H1 (cell line): ENCODE measurements around the gene RAD51B. TPM values are rescaled to one million over a fixed set of nuclear protein-coding genes. Genes with fewer than 3 reads are reported as not detected.

Source experiments
- CTCF ChIA-PET: fragments of 300-600 bp; sonication (Branson Sonifier 250); formaldehyde crosslinking; loops from one replicate; lab custom pipeline; 2021; ENCODE audit not compliant: partially characterized antibody; lab: Charles Lee
- POLR2A ChIA-PET: fragments of 300-600 bp; sonication (Branson Sonifier 250); formaldehyde crosslinking; loops from one replicate; lab custom pipeline; 2021; ENCODE audit warnings: inconsistent platforms; ENCODE audit not compliant: partially characterized antibody; lab: Charles Lee
- DNase-seq, 2 experiments: peaks; one replicate each; pipeline versions ENCODE4 v3.0.0 to v3.0.0-alpha.2; 2010 to 2022; ENCODE audit warnings: low spot score in 2 of 2, low read depth in 1 of 2, mixed read lengths in 1 of 2
- FAIRE-seq: peaks from 2 replicates; lab custom pipeline; 2011; peaks lifted over from hg19 to GRCh38; lab: Jason Lieb, UNC
- H2AFZ ChIP-seq: 2 replicates; pipeline ENCODE4 v1.8.1; 2012; ENCODE audit warnings: low read length, inconsistent platforms
- H2AK5ac ChIP-seq: 2 replicates; pipeline ENCODE4 v1.6.1; 2013; ENCODE audit warnings: low read depth, low read length
- H2BK120ac ChIP-seq: replicated peaks from 2 replicates; pipeline ENCODE3; 2013; ENCODE audit warnings: low read depth, low read length, inconsistent platforms
- H2BK12ac ChIP-seq: 2 replicates; pipeline ENCODE4 v1.6.1; 2013; ENCODE audit warnings: low read depth, low read length
- H2BK15ac ChIP-seq: 2 replicates; pipeline ENCODE4 v1.6.1; 2013; ENCODE audit warnings: low read length
- H2BK20ac ChIP-seq: 2 replicates; pipeline ENCODE4 v1.6.1; 2013; ENCODE audit warnings: low read length
- H2BK5ac ChIP-seq: 2 replicates; pipeline ENCODE4 v1.6.1; 2013; ENCODE audit warnings: low read depth, low read length
- H3K14ac ChIP-seq: 2 replicates; pipeline ENCODE4 v1.6.1; 2013; ENCODE audit warnings: inconsistent platforms; ENCODE audit not compliant: insufficient read length
- H3K18ac ChIP-seq: 2 replicates; pipeline ENCODE4 v1.6.1; 2013; ENCODE audit warnings: low read length; ENCODE audit errors: extremely low read depth
- H3K23ac ChIP-seq: 2 replicates; pipeline ENCODE4 v1.6.1; 2013; ENCODE audit warnings: inconsistent platforms; ENCODE audit not compliant: insufficient read length
- H3K23me2 ChIP-seq: 2 replicates; pipeline ENCODE4 v1.6.1; 2013; ENCODE audit warnings: low read depth, low read length
- H3K27ac ChIP-seq: 2 replicates; pipeline ENCODE4 v1.6.1; 2011; ENCODE audit warnings: low read depth, low read length, inconsistent platforms
- H3K27me3 ChIP-seq, 4 experiments: replicated peaks in 1 of 4; 1 replicate in 1 of 4; 2 replicates in 3 of 4; pipeline versions ENCODE4 v1.6.1 to v1.8.1; 2011 to 2013; ENCODE audit warnings: low read length in 3 of 4, mild to moderate bottlenecking in 3 of 4, inconsistent platforms in 2 of 4, mixed read lengths in 2 of 4, moderate library complexity in 1 of 4; ENCODE audit not compliant: control insufficient read depth in 3 of 4, insufficient read depth in 3 of 4; ENCODE audit errors: extremely low read depth in 1 of 4
- H3K36me3 ChIP-seq, 4 experiments: 2 replicates each; pipeline versions ENCODE4 v1.6.1 to v1.8.1; 2011 to 2013; ENCODE audit warnings: mild to moderate bottlenecking in 4 of 4, low read length in 3 of 4, moderate library complexity in 2 of 4, control low read depth in 1 of 4, inconsistent platforms in 1 of 4; ENCODE audit not compliant: insufficient read depth in 4 of 4, control insufficient read depth in 2 of 4
- H3K4ac ChIP-seq: replicated peaks from 2 replicates; pipeline ENCODE3; 2013; ENCODE audit warnings: low read length, low read depth, mixed read lengths, inconsistent platforms; ENCODE audit not compliant: insufficient read length
- H3K4me1 ChIP-seq, 4 experiments: replicated peaks in 1 of 4; 1 replicate in 1 of 4; 2 replicates in 3 of 4; pipeline versions ENCODE4 v1.6.1 to v1.8.1; 2011 to 2013; ENCODE audit warnings: low read length in 3 of 4, inconsistent platforms in 2 of 4, mixed read lengths in 1 of 4; ENCODE audit not compliant: insufficient read depth in 4 of 4, control insufficient read depth in 3 of 4
- H3K4me2 ChIP-seq, 2 experiments: 2 replicates each; pipeline versions ENCODE4 v1.6.1 to v1.8.1; 2011 to 2013; ENCODE audit warnings: low read depth in 2 of 2, low read length in 2 of 2, control low read depth in 1 of 2, inconsistent platforms in 1 of 2, mild to moderate bottlenecking in 1 of 2; ENCODE audit not compliant: insufficient read depth in 1 of 2
- H3K4me3 ChIP-seq, 4 experiments: fragments of 200-600, 300-600 bp in 1 of 4; sonication (generic), shearing (Covaris generic), sonication (Bioruptor Twin) in 1 of 4; 2 replicates each; pipeline versions ENCODE4 v1.5.1 to v1.8.1; 2011 to 2016; ENCODE audit warnings: low read length in 4 of 4, low read depth in 3 of 4, control low read depth in 2 of 4, inconsistent platforms in 2 of 4, mild to moderate bottlenecking in 2 of 4, mixed read lengths in 1 of 4, moderate library complexity in 1 of 4; ENCODE audit not compliant: insufficient read depth in 2 of 4; ENCODE audit errors: extremely low read depth in 1 of 4
- H3K56ac ChIP-seq: replicated peaks from 2 replicates; pipeline ENCODE3; 2013; ENCODE audit warnings: low read depth, mild to moderate bottlenecking, mixed read lengths, low read length, inconsistent platforms; ENCODE audit not compliant: insufficient read length
- H3K79me1 ChIP-seq: 2 replicates; pipeline ENCODE4 v1.6.1; 2013; ENCODE audit warnings: low read depth, low read length, control low read depth
- H3K79me2 ChIP-seq, 2 experiments: 2 replicates each; pipeline versions ENCODE4 v1.6.1 to v1.8.1; 2012 to 2013; ENCODE audit warnings: low read length in 2 of 2, mild to moderate bottlenecking in 2 of 2, inconsistent platforms in 1 of 2; ENCODE audit not compliant: insufficient read depth in 2 of 2, control insufficient read depth in 1 of 2
- H3K9ac ChIP-seq, 4 experiments: replicated peaks in 1 of 4; 1 replicate in 1 of 4; 2 replicates in 3 of 4; pipeline versions ENCODE4 v1.6.1 to v1.8.1; 2011 to 2013; ENCODE audit warnings: low read depth in 3 of 4, low read length in 3 of 4, control low read depth in 2 of 4, mild to moderate bottlenecking in 2 of 4, moderate library complexity in 2 of 4, inconsistent platforms in 1 of 4; ENCODE audit errors: extremely low read depth in 1 of 4
- H3K9me3 ChIP-seq, 2 experiments: 2 replicates each; pipeline versions ENCODE4 v1.6.1 to v1.8.1; 2012 to 2013; ENCODE audit warnings: mild to moderate bottlenecking in 2 of 2, moderate library complexity in 2 of 2, control low read depth in 1 of 2, inconsistent platforms in 1 of 2, low read depth in 1 of 2, low read length in 1 of 2, mixed read lengths in 1 of 2; ENCODE audit not compliant: insufficient read depth in 2 of 2
- H4K20me1 ChIP-seq, 2 experiments: replicated peaks in 1 of 2; 2 replicates each; pipeline versions ENCODE3 to v1.8.1; 2011 to 2013; ENCODE audit warnings: inconsistent platforms in 2 of 2, low read length in 2 of 2, mild to moderate bottlenecking in 1 of 2; ENCODE audit not compliant: insufficient read depth in 2 of 2, control insufficient read depth in 1 of 2
- H4K5ac ChIP-seq: 2 replicates; pipeline ENCODE4 v1.6.1; 2013; ENCODE audit warnings: low read length, low read depth, mixed read lengths, inconsistent platforms; ENCODE audit not compliant: insufficient read length
- H4K8ac ChIP-seq: 2 replicates; pipeline ENCODE4 v1.8.0; 2013; ENCODE audit warnings: mild to moderate bottlenecking, moderate library complexity, low read length, inconsistent platforms; ENCODE audit not compliant: insufficient read depth; ENCODE audit errors: extremely low read depth
- H4K91ac ChIP-seq: replicated peaks from 2 replicates; pipeline ENCODE3; 2013; ENCODE audit warnings: low read length, mixed read lengths, inconsistent platforms; ENCODE audit not compliant: insufficient read length
- ASH2L ChIP-seq: fragments of 200-600, 300-600 bp; sonication (generic); IDR thresholded peaks from one replicate; pipeline ENCODE4 v1.7.1; 2017; ENCODE audit warnings: low read length
- CBX5 ChIP-seq: fragments of 300-800, 300-1000 bp; sonication (generic); IDR thresholded peaks from 2 replicates; pipeline ENCODE4 v1.7.1; 2016; ENCODE audit warnings: antibody characterized with exemption, low read length, low read depth
- CHD1 ChIP-seq: IDR thresholded peaks from 2 replicates; pipeline ENCODE4 v1.6.1; 2012; ENCODE audit warnings: low read depth, low read length, improper control_type of control experiment
- CHD2 ChIP-seq: IDR thresholded peaks from 2 replicates; pipeline ENCODE4 v1.6.1; 2012; ENCODE audit warnings: low read length, improper control_type of control experiment
- CTBP2 ChIP-seq: IDR thresholded peaks from 2 replicates; pipeline ENCODE4 v1.7.0; 2011; ENCODE audit warnings: borderline replicate concordance, mild to moderate bottlenecking, moderate library complexity, mixed read lengths, low read length; ENCODE audit not compliant: insufficient read depth, insufficient read length
- SIX5 ChIP-seq: IDR thresholded peaks from 2 replicates; pipeline ENCODE4 v1.6.1; 2011; ENCODE audit warnings: mild to moderate bottlenecking, low read depth, low read length
- TBP ChIP-seq: IDR thresholded peaks from 2 replicates; pipeline ENCODE4 v1.6.1; 2011; ENCODE audit warnings: low read depth, low read length, improper control_type of control experiment
- TCF12 ChIP-seq: IDR thresholded peaks from 2 replicates; pipeline ENCODE4 v1.6.1; 2011; ENCODE audit warnings: low read depth, mild to moderate bottlenecking, low read length
- WGBS, 2 experiments: shearing (Covaris generic) in 1 of 2; methylation state at CpG; one replicate each; pipeline versions ENCODE4 v1.1.6 to v1.1.7; 2013 to 2015; ENCODE audit warnings: low lambda C conversion rate in 2 of 2, mixed read lengths in 2 of 2, inconsistent platforms in 1 of 2, low coverage in 1 of 2, missing lambda C conversion rate in 1 of 2; ENCODE audit not compliant: insufficient replicate concordance in 2 of 2, insufficient coverage in 1 of 2, insufficient read length in 1 of 2; ENCODE audit errors: extremely low coverage in 1 of 2, missing lambda C conversion rate in 1 of 2; 5-methylcytosine and 5-hydroxymethylcytosine counted together
- polyA plus RNA-seq, 7 experiments: library from polyadenylated mRNA; depleted of rRNA in 3 of 7; stranded (reverse) in 5 of 7; unstranded in 2 of 7; fragments of >200 nt in 5 of 7; fragments of 200-250 nt in 2 of 7; gene quantifications; 1 replicate in 5 of 7; 2 replicates in 1 of 7; 4 replicates in 1 of 7; pipeline versions ENCODE4 v1.2.1 to v1.2.3, GENCODE V29; 2011 to 2013; ENCODE audit warnings: missing spikeins in 2 of 7, mixed read lengths in 2 of 7
- total RNA-seq: library from RNA; stranded (reverse); fragmentation: NEBNext Ultra II Directional; extraction: Animal tissue kit (Norgen Biotek cat#: 25700); gene quantifications from 2 replicates; pipeline ENCODE4 v1.2.1, GENCODE V29; 2021
- TF ChIP-seq, protein P1 (sequence below), 3 experiments: IDR thresholded peaks; 1 replicate in 2 of 3; 2 replicates in 1 of 3; pipeline versions ENCODE4 v1.5.1 to v1.6.1; 2011; ENCODE audit warnings: low read length in 3 of 3, mild to moderate bottlenecking in 3 of 3, inconsistent platforms in 2 of 3, low read depth in 1 of 3, moderate library complexity in 1 of 3; ENCODE audit not compliant: insufficient read depth in 1 of 3; ENCODE audit errors: control extremely low read depth in 1 of 3
- TF ChIP-seq, protein P2 (sequence below): IDR thresholded peaks from 2 replicates; pipeline ENCODE4 v1.6.1; 2012; ENCODE audit warnings: inconsistent platforms

Gene RAD51B
- total and polyA plus RNA-seq, 2 of the 8 experiments (the other 6 are each of a cell fraction or from before 2014, with no cell fraction given): 3.9 to 14.9 TPM

DNA sequence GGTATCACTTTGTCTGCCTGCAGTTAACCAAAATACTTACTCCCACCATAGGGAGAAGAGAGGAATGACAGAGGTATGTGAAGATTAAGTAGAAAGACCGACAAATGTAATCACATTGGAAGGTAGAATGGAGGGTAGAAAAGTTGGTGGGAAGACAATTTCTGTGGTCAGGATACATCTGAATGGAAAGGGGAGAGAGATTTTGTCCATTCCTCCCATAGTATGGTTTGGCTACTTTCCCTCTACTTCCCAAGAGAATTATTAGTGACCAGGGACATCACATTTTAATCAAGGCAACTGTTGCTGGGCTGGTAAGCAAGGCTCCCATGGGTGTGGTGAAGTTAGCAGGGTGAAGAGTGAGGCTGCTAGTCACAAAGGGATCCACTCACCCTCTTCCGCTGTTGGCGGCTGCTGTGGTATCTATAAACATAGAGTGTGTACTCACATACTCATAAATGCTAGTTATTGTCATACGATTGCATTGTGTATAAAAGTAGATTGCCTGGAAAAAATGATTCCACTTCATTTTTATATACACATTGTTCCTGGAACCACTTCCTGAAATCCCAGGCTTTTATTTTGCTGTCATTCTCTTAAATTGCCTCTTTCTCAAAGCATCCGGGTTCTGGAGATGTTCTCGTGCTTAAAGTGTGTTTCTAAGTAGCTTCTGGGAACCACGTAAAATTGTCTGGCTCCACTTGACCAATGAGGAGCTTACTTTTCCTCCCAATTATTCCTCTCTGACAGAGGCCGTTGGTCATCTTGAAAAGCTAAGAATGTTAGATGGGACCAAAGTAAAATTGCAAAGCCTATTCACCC, 560.1 kb downstream of the RAD51B start:
- Histone ChIP-seq H3K79me1 (no peaks in the 10 kb centered on the region), H3K9me3 (no peaks in the 10 kb centered on the region), H2BK12ac (no peak overlapping the region), H3K9ac (no peak overlapping the region), H3K27me3 (no peaks in the 10 kb centered on the region), H4K20me1 (no peaks in the 10 kb centered on the region), H2BK120ac (no peak overlapping the region), H3K27ac (no peak overlapping the region), H3K4ac (no peak overlapping the region), H4K5ac (no peak overlapping the region), H4K91ac (no peak overlapping the region), H2AK5ac (no peak overlapping the region), H3K4me3 (no peak overlapping the region), H3K4me2 (no peak overlapping the region), H3K18ac (no peak overlapping the region), H4K8ac (no peak overlapping the region), H3K56ac (no peak overlapping the region), H2BK5ac (no peak overlapping the region), H2BK15ac (no peak overlapping the region), H3K14ac (no peak overlapping the region), H3K4me1 (peaks cover 0 to 4% (median under 1%) of the 10 kb centered on the region in 4 experiments; a peak in 2 of 7 replicates), H2BK20ac (no peak overlapping the region), H3K23ac (no peak overlapping the region), H3K79me2 (no peaks in the 10 kb centered on the region), H2AFZ (no peak overlapping the region), H3K23me2 (no peaks in the 10 kb centered on the region), H3K36me3 (no peaks in the 10 kb centered on the region; a peak in 1 of 8 replicates)
- no peak for DNase-seq
- WGBS, 2 experiments: 90% methylated on average over 8 of the region's 8 CpGs; no CpG with 5 or more reads in 1 of the 2 experiments
- ChIA-PET POLR2A (no interaction called here), CTCF (interaction anchor here (0.7 kb wide), 1 partner anchor 116 kb away, joined by 3 read pairs; no protein-coding TSS in a partner anchor)
- FAIRE-seq: no peak
- TF ChIP-seq CHD2: no peak
- TF ChIP-seq TCF12: no peak
- TF ChIP-seq CHD1: no peak
- TF ChIP-seq, protein P1, sequence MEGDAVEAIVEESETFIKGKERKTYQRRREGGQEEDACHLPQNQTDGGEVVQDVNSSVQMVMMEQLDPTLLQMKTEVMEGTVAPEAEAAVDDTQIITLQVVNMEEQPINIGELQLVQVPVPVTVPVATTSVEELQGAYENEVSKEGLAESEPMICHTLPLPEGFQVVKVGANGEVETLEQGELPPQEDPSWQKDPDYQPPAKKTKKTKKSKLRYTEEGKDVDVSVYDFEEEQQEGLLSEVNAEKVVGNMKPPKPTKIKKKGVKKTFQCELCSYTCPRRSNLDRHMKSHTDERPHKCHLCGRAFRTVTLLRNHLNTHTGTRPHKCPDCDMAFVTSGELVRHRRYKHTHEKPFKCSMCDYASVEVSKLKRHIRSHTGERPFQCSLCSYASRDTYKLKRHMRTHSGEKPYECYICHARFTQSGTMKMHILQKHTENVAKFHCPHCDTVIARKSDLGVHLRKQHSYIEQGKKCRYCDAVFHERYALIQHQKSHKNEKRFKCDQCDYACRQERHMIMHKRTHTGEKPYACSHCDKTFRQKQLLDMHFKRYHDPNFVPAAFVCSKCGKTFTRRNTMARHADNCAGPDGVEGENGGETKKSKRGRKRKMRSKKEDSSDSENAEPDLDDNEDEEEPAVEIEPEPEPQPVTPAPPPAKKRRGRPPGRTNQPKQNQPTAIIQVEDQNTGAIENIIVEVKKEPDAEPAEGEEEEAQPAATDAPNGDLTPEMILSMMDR (IDR thresholded peaks at IDR 0.05; ENCODE audit: control extremely low read depth in 1 of 3, insufficient read depth in 1 of 3, low read depth in 1 of 3, low read length in 3 of 3): no peak
- TF ChIP-seq, protein P2, sequence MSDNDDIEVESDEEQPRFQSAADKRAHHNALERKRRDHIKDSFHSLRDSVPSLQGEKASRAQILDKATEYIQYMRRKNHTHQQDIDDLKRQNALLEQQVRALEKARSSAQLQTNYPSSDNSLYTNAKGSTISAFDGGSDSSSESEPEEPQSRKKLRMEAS: no peak
- no peak for TF ChIP-seq SIX5
- TF ChIP-seq CBX5: no peak
- no peak for TF ChIP-seq CTBP2
- TF ChIP-seq TBP: no peak
- no peak for TF ChIP-seq ASH2L
